Panc1 (cell line): Measurements from ENCODE around the gene RAB22A. TPM values are rescaled to one million over a fixed set of nuclear protein-coding genes. Genes with fewer than 3 reads are reported as not detected.

Experiments
- ATAC-seq: fragments of 200-7000 bp; cut with Tn5 transposase; 2 replicates; pipeline ENCODE4 v1.9.1; 2020; ENCODE audit warnings: mild to moderate bottlenecking, moderate library complexity
- BruUV-seq: library from RNA; stranded (reverse); fragments of 400-500 nt; replicated peaks from 2 replicates; lab custom pipeline; 2021; lab: Mats Ljungman, UMichigan
- CTCF ChIA-PET: fragments of 300-600 bp; sonication (Branson Sonifier 250); formaldehyde crosslinking; loops from one replicate; lab custom pipeline; 2022; ENCODE audit warnings: antibody characterized with exemption; lab: Charles Lee
- POLR2A ChIA-PET: fragments of 300-600 bp; sonication (Branson Sonifier 250); formaldehyde crosslinking; loops from one replicate; lab custom pipeline; 2022; ENCODE audit warnings: antibody characterized with exemption; lab: Charles Lee
- DNase-seq: peaks from one replicate; pipeline ENCODE4 v3.0.0-alpha.2; 2010; ENCODE audit warnings: low read depth, low spot score
- H3K27ac ChIP-seq: 2 replicates; pipeline ENCODE4 v1.5.1; 2011; ENCODE audit warnings: mild to moderate bottlenecking, low read length, inconsistent platforms
- H3K27me3 ChIP-seq: fragments of 200-500 bp; sonication (Bioruptor generic); 2 replicates; pipeline ENCODE4 v1.6.0; 2014; ENCODE audit warnings: low read length, inconsistent platforms; ENCODE audit not compliant: control insufficient read depth, insufficient read depth
- H3K36me3 ChIP-seq: fragments of 200-500 bp; sonication (Bioruptor generic); 2 replicates; pipeline ENCODE4 v1.5.1; 2014; ENCODE audit warnings: inconsistent platforms, mild to moderate bottlenecking, low read length, moderate library complexity; ENCODE audit not compliant: control insufficient read depth, insufficient read depth
- H3K4me1 ChIP-seq: 2 replicates; pipeline ENCODE4 v1.5.1; 2011; ENCODE audit warnings: inconsistent platforms, mild to moderate bottlenecking, low read length, moderate library complexity; ENCODE audit not compliant: control insufficient read depth, insufficient read depth
- H3K4me3 ChIP-seq, 2 experiments: 2 replicates each; pipeline ENCODE4 v1.5.1; 2011 to 2012; ENCODE audit warnings: low read depth in 2 of 2, low read length in 2 of 2, mild to moderate bottlenecking in 2 of 2, inconsistent platforms in 1 of 2, moderate library complexity in 1 of 2
- H3K9me3 ChIP-seq: fragments of 200-500 bp; sonication (Bioruptor generic); 2 replicates; pipeline ENCODE4 v1.5.1; 2014; ENCODE audit warnings: low read depth, mild to moderate bottlenecking, inconsistent platforms, low read length, moderate library complexity; ENCODE audit not compliant: control insufficient read depth, insufficient read depth
- POLR2AphosphoS5 ChIP-seq: IDR thresholded peaks from 2 replicates; pipeline ENCODE4 v1.6.1; 2012; ENCODE audit warnings: mild to moderate bottlenecking, low read depth, low read length, moderate library complexity
- SIN3A ChIP-seq: IDR thresholded peaks from 2 replicates; pipeline ENCODE4 v1.6.1; 2012; ENCODE audit warnings: low read depth, mild to moderate bottlenecking, low read length, moderate library complexity, borderline replicate concordance; ENCODE audit not compliant: insufficient read depth
- TCF7L2 ChIP-seq: IDR thresholded peaks from 2 replicates; pipeline ENCODE4 v1.6.1; 2011; ENCODE audit warnings: mild to moderate bottlenecking, low read depth, low read length, inconsistent platforms
- in situ Hi-C: cut with HindIII; loops from 2 replicates; pipeline ENCODE4 v1.10.0; 2016; ENCODE audit warnings: low sequenced_read_pairs, low pct_unique_long_range_greater_than_20kb
- intact Hi-C: fragments of 100-400 bp; cut with micrococcal nuclease; formaldehyde crosslinking; loops from one replicate; pipeline ENCODE4 v1.10.0; 2022; ENCODE audit not compliant: unreplicated experiment
- total RNA-seq: library from RNA; stranded (reverse); gene quantifications from one replicate; pipeline ENCODE4 v1.2.1, GENCODE V29; 2021; ENCODE audit not compliant: unreplicated experiment
- TF ChIP-seq, protein P1 (sequence below): fragments of 450-650 bp; IDR thresholded peaks from 2 replicates; pipeline ENCODE4 v1.5.1; 2017; ENCODE audit warnings: mild to moderate bottlenecking
- TF ChIP-seq, protein P2 (sequence below), 2 experiments: IDR thresholded peaks; 2 replicates each; pipeline ENCODE4 v1.6.1; 2011 to 2012; ENCODE audit warnings: low read depth in 2 of 2, control low read depth in 1 of 2, low read length in 1 of 2, mild to moderate bottlenecking in 1 of 2, moderate library complexity in 1 of 2; ENCODE audit not compliant: insufficient read depth in 1 of 2

Gene RAB22A
- total RNA-seq, 1 experiment from 2014 or later = 21.1 TPM

DNA sequence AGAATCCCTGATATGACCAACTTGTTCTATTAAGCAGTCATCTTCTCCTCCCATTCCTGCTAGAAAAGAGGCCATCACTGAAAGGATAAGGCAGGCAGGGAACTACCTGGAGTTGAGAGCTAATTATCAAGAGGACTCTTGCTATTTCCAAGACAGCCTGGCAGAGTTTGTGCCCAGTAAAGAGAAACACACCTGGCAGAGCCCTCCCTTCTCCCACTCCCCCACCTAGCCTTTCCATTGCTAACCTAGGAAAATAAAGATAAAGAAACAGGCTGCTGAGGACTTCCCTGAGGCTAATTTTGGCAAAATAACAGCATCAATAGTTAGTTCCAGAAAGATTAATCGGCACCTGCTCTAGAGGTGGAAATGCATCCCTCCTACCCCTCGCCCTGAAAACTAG is 20.4 kb upstream of the RAB22A start:
- H3K36me3 ChIP-seq = no peaks in the 10 kb centered on the region
- no peaks in the 10 kb centered on the region for H3K27me3 ChIP-seq
- no peaks in the 10 kb centered on the region for H3K9me3 ChIP-seq
- no peak overlapping the region for H3K4me3 ChIP-seq
- ChIA-PET CTCF (no interaction called here), POLR2A (no interaction called here)
- in situ Hi-C loops = no loop called here
- no TSS peak for BruUV-seq
- TF ChIP-seq POLR2AphosphoS5 (no peak), TCF7L2 (no peak), SIN3A (no peak)
- TF ChIP-seq, protein P1, sequence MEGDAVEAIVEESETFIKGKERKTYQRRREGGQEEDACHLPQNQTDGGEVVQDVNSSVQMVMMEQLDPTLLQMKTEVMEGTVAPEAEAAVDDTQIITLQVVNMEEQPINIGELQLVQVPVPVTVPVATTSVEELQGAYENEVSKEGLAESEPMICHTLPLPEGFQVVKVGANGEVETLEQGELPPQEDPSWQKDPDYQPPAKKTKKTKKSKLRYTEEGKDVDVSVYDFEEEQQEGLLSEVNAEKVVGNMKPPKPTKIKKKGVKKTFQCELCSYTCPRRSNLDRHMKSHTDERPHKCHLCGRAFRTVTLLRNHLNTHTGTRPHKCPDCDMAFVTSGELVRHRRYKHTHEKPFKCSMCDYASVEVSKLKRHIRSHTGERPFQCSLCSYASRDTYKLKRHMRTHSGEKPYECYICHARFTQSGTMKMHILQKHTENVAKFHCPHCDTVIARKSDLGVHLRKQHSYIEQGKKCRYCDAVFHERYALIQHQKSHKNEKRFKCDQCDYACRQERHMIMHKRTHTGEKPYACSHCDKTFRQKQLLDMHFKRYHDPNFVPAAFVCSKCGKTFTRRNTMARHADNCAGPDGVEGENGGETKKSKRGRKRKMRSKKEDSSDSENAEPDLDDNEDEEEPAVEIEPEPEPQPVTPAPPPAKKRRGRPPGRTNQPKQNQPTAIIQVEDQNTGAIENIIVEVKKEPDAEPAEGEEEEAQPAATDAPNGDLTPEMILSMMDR = no peak
- TF ChIP-seq, protein P2, sequence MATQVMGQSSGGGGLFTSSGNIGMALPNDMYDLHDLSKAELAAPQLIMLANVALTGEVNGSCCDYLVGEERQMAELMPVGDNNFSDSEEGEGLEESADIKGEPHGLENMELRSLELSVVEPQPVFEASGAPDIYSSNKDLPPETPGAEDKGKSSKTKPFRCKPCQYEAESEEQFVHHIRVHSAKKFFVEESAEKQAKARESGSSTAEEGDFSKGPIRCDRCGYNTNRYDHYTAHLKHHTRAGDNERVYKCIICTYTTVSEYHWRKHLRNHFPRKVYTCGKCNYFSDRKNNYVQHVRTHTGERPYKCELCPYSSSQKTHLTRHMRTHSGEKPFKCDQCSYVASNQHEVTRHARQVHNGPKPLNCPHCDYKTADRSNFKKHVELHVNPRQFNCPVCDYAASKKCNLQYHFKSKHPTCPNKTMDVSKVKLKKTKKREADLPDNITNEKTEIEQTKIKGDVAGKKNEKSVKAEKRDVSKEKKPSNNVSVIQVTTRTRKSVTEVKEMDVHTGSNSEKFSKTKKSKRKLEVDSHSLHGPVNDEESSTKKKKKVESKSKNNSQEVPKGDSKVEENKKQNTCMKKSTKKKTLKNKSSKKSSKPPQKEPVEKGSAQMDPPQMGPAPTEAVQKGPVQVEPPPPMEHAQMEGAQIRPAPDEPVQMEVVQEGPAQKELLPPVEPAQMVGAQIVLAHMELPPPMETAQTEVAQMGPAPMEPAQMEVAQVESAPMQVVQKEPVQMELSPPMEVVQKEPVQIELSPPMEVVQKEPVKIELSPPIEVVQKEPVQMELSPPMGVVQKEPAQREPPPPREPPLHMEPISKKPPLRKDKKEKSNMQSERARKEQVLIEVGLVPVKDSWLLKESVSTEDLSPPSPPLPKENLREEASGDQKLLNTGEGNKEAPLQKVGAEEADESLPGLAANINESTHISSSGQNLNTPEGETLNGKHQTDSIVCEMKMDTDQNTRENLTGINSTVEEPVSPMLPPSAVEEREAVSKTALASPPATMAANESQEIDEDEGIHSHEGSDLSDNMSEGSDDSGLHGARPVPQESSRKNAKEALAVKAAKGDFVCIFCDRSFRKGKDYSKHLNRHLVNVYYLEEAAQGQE (IDR thresholded peaks at IDR 0.05; ENCODE audit: insufficient read depth in 1 of 2, low read depth in 2 of 2, low read length in 1 of 2) = no peak
- H3K4me1 ChIP-seq = no peaks in the 10 kb centered on the region
- H3K27ac ChIP-seq = no peak overlapping the region
- intact Hi-C loops = no loop called here
- ATAC-seq = no peak
- no peak for DNase-seq

DNA sequence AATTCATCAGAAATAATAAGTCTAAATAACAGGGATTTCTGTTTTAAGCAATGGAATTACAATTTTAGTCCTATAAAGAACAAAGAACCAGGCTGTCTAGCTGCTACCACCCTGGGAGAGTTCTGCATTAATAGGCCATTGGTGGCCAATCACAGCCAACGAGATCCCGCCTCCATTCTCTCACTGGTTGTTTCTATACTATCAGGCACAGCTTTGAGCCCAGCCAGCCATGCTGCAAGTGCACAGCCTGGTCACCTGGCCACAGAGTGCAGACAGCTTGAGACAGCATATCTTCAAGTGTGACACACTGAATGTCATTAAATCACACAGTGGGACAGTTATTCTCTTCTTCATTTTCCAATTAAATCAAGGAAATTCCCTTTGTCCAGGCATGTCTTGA is 16.1 kb upstream of the RAB22A start:
- Histone ChIP-seq H3K4me3 (no peak overlapping the region), H3K9me3 (no peaks in the 10 kb centered on the region), H3K27me3 (no peaks in the 10 kb centered on the region), H3K27ac (no peak overlapping the region), H3K4me1 (no peaks in the 10 kb centered on the region), H3K36me3 (no peaks in the 10 kb centered on the region)
- ATAC-seq = peak; percentile 75; the same call in 1 of the 2 replicates
- in situ Hi-C loops (no loop called here), intact Hi-C loops (no loop called here)
- no TSS peak for BruUV-seq
- no peak for TF ChIP-seq POLR2AphosphoS5
- TF ChIP-seq TCF7L2 = no peak
- TF ChIP-seq, protein P2 (IDR thresholded peaks at IDR 0.05; ENCODE audit: insufficient read depth in 1 of 2, low read depth in 2 of 2, low read length in 1 of 2) = no peak
- TF ChIP-seq, protein P1 = no peak
- TF ChIP-seq SIN3A = no peak
- POLR2A ChIA-PET = interaction anchor here (0.6 kb wide), 1 partner anchor 44 kb away, joined by 7 read pairs; no protein-coding TSS in a partner anchor
- DNase-seq = no peak
- CTCF ChIA-PET = no interaction called here
